Activated CD4-positive, alpha-beta T cell treated with anti-CD3 and anti-CD28 coated beads for 24 hours (primary cell): ENCODE data around the gene KSR2.
"Not testable (repeated sequence)": the region's sequence is repeated elsewhere in the genome, so short reads cannot be mapped to it uniquely, and the experiment has no call there.

ENCODE experiments used
- DNase-seq, 2 donors: peaks; one replicate each; pipeline ENCODE4 v3.0.0-alpha.2; 2020; ENCODE audit warnings: low read depth in 2 of 2

The KSR2 gene

GRCh38 chr12:117890644-117891043 is 78.1 kb downstream of the KSR2 start:
- no peak for DNase-seq

DNA sequence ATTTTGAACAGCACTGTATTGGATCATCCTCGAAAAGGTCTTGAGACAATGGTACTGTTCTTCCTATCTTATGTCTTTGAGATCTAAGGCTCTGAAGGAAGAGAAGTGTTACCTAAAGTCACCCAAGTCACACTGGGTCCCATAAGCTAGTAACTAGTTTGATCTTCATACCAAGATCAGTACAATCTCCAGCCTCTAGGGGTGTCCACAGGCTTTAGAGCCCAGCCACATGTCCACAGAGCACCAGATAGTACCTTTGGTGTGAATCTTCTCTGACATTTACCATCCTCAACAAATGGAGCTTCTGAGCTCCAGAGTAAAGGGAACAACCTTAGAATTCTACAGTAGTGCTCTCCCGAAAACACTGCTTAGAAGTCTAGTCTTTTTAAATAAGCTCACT is 78.7 kb downstream of the KSR2 start:
- DNase-seq, result no peak

DNA sequence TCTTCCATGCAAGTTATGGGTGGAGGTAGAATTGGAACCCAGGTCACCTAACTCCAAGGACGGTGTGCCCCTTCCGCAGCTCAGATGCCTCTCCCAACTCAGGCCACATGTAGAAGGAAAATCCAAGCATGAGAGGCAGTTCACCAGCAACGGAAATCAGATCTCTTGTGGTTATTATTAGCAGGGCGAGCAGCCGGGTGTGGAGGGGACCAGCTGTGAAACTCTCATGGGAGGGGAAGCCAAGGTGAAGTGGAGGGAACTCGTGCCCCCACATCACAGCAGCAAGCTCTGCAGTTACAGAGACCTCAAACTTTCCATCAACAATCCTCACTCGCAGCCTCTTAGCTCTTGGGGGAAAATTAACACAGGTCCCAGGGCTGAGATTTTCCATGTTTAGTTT is 79.7 kb downstream of the KSR2 start:
- no peak for DNase-seq

- no peak for DNase-seq
Observed at GRCh38 chr12:117885211-117885610, 83.6 kb downstream of the KSR2 start.

DNA sequence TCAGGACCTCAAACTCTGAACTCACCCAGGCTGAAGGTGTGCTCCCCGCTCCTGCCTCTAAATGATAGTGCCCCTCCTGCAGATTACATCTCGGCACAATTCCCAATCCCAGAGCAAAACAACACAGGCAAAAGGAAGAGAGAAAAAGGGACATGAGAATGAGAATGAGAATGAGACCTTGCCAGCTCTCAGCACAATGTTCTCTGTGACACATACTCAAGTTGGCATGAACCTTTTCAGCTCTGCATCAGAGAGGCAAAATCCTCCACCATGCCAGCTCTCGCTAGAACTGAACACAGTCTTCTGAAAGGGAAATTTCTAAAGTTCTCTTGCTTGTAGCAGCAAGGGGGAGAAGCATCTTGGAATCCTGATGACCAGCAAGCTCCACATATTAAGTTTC is 84.6 kb downstream of the KSR2 start:
- DNase-seq, result no peak

DNA sequence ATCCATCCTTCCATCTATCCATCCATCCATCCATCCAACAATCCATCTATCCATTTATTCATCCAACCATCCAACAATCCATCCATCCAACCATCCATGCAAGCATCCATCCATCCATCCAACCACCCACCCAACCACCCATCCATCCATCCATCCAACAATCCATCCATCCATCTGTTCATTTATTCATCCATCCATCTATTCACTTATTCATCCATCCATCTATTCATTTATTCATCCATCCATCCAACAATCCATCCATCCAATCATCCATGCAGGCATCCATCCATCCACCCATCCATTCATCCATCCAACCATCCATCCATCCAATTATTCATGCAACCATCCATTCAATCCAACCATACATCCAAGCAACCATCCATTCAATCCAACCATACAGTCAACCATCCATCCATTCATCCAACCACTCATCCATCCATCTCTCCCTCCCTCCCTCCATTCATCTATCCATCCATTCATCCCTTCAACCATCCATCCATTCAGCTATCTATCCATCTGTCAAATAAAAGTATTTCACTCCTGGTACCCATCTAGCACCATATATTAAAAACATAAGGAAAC is 86.1 kb downstream of the KSR2 start:
- DNase-seq, result no peak

GRCh38 chr12:117882181-117882580 is 86.6 kb downstream of the KSR2 start:
- no peak for DNase-seq

GRCh38 chr12:117881517-117881916 is 87.3 kb downstream of the KSR2 start:
- DNase-seq, result no peak

DNA sequence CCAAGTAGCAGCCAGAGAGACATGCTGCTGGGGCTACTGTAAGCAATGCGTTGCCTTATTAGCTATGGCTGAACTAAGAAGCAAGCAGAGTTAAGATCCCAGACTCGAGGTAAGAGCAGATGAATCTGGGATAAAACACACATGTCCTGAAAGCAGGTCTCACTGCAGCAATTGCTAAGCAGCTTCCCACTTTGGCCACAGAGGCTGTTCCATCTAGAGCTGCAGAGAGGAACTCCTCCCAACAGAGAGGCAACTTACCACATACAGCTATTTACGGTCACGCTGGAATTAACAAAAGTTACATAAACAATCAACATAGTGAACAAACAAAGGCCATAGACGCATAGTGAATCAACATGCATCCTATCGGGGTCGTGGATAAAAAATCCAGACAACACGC is 90.2 kb downstream of the KSR2 start:
- DNase-seq, result no peak

- DNase-seq, result no peak
Observed at GRCh38 chr12:117876436-117876816, 92.4 kb downstream of the KSR2 start.

DNA sequence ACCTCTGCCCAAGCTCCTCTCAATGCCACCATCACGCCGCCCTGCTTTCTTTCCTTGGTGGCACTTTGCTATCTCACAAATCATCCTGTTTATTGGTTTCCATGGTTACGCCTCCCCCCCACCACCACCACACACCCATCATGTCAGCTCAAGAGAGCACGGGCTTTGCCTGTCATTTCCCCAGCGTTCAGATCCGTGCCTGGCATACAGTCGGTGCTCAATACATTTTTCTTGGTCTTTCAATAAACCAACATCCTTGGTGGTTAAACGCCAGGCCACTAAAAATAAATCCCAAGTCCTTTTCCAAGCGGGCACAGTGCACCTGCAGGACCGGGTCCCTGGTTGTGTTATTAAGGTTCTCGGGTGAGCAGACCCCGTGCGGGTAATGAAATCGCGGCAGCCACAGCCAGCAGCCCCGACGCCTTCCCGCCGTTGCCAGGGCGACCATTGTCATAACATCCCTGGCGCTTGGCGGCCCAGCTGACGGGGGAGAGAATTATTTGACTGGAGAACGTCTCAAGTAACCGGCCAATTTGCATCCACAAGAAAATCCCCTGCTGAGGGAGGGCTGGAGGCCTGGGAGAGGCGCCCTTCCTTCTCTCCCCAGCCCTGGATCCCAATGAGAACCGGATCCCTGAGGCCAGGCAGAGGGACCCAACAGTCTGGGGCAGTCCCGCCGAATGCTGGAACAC is 92.9 kb downstream of the KSR2 start:
- DNase-seq, result peak in 1 of 2 donors; percentile 16

DNA sequence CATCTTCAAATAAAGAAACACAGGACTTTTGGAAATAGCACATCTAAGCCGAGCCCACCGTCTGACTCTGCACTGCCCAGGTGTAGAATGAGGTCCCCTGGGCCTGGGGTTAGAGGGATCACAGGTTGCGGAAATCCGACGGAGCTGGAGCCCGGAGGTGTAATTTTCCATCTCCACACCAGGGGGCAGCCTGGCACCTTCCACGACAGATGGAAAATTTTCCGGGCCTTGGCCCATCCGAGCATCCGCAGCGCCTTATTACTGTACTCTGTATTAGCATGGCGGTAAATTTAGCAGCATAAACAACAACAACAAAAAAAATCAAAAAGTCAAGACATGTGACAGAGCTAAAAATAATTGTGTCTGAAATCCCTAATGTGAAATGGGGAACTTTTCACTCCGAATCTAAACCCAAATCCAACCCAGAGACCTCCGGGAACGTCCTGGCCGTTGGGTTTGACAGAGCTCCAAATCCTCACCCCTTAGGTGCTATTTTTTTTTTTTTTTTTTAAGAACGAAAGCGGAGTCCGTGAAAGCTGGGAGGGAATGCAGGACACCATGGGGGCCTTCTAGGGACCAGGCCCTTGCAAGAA is 93.9 kb downstream of the KSR2 start:
- peak; percentile 62 to 69 for DNase-seq

DNA sequence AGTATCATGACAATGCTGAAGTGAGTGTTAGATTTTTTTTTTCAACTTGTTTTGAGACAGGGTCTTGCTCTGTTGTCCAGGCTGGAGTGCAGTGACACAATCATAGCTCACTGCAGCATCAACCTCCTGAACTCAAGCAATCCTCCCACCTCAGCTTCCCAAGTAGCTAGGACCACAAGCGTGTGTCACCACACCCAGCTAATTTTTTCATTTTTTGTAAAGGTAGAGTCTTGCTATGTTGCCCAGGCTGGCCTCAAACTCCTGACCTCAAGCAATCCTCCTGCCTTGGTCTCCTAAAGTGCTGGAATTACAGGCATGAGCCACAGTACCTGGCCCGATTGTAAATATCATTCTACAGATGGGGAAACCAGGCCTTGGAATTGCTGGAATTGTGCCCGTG is 94.6 kb downstream of the KSR2 start:
- DNase-seq, result not testable (repeated sequence)

GRCh38 chr12:117872546-117873169 is 96.1 kb downstream of the KSR2 start:
- no peak for DNase-seq

GRCh38 chr12:117869551-117869950 is 99.2 kb downstream of the KSR2 start:
- no peak for DNase-seq

GRCh38 chr12:117867348-117867747 is 101.4 kb downstream of the KSR2 start:
- no peak for DNase-seq

- no peak for DNase-seq
Observed at GRCh38 chr12:117865505-117865904, 103.3 kb downstream of the KSR2 start.

- DNase-seq, result no peak
Observed at GRCh38 chr12:117863002-117863709, 105.6 kb downstream of the KSR2 start.

DNA sequence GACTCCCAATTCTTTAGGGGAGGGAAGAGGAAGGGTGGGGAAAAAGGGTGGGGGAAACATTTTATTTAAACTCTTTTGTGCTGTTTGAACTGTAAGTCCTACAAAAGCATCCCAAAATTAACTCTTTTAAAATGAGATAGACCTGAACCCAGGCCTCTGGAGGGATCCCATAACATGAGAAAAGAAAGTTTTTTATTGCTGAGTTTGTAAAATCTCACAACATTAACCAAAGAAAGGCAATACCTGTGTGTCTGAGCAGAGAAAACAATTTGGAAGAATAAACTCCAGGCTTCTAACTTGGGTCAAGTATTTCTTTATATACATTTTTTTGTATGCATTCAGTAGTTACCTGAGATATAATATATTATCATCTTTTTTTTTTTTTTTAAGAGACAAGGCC is 107.1 kb downstream of the KSR2 start:
- no peak for DNase-seq

DNA sequence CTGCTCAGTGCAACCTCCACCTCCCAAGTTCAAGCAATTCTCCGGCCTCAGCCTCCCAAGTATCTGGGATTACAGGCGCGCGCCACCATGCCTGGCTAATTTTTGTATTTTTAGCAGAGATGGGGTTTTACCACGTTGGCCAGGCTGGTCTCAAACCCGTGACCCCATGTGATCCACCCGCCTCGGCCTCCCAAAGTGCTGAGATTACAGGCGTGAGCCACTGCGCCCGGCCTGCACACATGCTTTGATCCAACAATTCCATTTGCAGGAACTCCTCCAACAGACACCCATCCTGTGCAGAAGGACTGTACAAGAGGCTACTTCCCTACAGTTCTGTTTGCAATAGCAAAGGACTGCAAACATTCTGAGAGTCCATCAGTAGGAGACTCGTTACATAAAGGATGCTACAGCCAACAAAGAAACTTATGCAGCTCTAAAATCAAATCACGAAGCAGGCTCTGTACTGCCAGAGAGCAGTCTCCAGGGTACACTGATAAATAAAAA is 108.0 kb downstream of the KSR2 start:
- not testable (repeated sequence) for DNase-seq

GRCh38 chr12:117860111-117860510 is 108.7 kb downstream of the KSR2 start:
- no peak for DNase-seq
